Stimulated activated CD8-positive, alpha-beta memory T cell treated with anti-CD3 and anti-CD28 coated beads, Interleukin-15, amount 100 ng/mL, for 48 hours (primary cell): ENCODE measurements around the gene CHCHD1.
"Not testable (repeated sequence)": the region's sequence is repeated elsewhere in the genome, so short reads cannot be mapped to it uniquely, and the experiment has no call there.

Experiments used
- DNase-seq, 2 donors: peaks; one replicate each; pipeline ENCODE4 v3.0.0-alpha.2; 2020; ENCODE audit warnings: low read depth in 2 of 2

Gene CHCHD1

DNA sequence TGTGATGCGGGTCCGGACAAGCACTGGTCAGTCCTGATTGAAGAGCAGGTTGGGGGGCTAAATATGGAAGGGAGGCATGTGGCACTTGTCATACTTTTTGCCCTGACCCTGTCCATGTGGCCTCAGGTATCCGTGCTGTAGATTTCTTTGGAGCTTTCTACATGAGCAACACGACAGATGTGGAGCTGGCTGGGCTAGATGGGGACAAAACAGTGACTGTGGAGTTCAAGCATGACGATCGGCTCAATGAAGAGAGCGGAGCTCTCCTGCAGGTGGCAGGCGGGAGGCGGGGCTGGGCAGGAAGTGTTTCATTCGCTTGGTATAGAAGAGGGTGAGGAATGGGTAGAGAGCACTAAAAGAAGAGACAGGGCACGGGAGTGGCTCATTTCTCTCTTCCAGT, 13.0 kb upstream of the CHCHD1 start:
- peak in 1 of 2 donors; percentile 18 for DNase-seq

- DNase-seq, result no peak
Observed at GRCh38 chr10:73769396-73769795, 12.5 kb upstream of the CHCHD1 start.

DNA sequence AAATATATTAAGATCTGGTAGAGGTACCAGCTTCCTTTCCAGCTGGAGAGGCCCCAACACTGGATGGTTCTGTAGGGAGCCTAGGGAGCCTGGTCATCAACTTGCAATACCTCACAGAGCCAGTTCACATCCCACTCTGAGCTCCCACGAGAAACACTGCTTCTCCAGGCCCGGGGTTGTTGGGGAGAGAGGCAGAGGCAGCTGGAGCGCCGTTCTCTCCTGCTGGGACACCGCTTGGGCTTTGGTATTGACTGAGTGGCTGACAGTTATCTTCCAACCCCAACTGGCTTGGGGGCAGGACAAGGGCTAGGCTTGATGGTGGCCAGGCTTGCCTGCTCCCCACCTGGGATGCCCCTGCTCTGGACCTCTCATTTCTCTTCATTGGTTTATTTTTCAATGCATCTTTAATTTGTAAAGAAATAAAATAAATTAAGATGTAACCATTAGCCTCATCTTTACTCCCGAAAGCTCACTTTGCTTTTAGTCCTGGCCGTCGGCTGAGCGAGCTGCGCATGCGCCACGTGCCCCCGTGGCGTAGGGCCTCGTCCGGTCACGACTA, 10.0 kb upstream of the CHCHD1 start:
- DNase-seq, result peak in 1 of 2 donors; percentile 72

DNA sequence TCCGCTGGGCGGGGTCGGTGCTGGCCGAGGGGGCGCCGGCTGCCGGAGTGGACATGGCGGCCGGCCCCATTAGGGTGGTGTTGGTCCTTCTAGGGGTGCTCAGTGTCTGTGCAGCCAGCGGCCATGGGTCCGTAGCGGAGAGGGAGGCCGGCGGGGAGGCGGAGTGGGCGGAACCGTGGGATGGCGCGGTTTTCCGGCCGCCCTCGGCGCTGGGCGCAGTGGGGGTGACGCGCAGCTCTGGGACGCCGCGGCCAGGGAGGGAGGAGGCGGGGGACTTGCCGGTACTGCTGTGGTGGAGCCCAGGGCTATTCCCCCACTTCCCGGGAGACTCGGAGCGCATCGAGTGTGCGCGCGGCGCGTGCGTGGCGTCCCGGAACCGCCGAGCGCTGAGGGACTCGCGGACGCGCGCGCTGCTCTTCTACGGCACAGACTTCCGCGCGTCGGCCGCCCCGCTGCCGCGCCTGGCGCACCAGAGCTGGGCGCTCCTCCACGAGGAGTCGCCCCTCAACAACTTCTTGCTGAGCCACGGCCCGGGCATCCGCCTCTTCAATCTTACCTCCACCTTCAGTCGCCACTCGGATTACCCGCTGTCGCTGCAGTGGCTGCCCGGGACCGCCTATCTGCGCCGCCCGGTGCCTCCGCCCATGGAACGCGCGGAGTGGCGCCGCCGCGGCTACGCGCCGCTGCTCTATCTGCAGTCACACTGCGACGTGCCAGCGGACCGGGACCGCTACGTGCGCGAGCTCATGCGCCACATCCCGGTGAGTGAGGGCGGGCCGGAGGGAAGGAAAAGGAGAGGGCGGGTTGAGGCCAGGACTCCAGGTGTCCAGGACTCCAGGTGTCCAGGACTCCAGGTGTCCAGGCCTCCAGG, 9.3 kb upstream of the CHCHD1 start:
- DNase-seq, result peak; percentile 75 to 79

DNA sequence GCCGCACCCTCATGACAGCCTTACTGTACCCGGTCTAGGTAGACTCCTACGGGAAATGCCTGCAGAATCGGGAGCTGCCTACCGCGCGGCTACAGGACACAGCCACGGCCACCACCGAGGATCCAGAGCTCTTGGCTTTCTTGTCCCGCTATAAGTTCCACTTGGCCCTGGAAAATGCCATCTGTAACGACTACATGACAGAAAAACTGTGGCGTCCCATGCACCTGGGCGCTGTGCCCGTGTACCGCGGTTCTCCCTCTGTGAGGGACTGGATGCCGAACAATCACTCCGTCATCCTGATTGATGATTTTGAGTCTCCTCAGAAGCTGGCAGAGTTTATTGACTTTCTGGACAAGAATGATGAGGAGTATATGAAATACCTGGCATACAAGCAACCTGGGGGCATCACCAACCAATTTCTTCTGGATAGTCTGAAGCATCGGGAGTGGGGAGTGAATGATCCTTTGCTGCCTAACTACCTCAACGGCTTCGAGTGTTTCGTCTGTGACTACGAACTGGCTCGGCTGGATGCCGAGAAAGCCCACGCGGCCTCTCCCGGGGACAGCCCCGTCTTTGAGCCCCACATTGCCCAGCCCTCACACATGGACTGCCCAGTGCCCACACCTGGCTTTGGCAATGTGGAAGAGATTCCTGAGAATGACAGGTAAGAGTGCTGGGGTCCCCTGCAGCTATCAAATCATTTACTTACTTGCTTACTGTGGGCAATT, 8.5 kb upstream of the CHCHD1 start:
- no peak for DNase-seq

DNA sequence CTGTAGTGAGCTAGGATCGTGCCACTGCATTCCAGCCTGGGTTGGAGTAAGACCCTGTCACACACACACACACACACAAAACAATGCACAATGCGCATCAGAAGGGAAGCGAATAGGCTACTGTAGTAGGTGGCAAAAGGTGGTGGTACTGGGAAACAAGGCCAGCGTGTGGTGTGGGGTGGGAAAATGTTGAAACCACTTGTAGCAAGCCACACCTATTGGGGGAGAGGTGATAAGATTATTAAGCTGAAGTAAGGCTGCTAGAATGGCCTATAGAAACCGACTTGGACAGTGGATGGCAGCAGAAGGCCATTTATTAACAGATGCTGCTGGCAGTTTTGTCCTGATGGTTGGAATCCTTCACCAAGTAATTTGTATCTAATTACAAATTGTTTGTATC, 7.2 kb upstream of the CHCHD1 start:
- DNase-seq, result no peak

GRCh38 chr10:73779018-73779417, 2.8 kb upstream of the CHCHD1 start:
- DNase-seq, result no peak

- no peak for DNase-seq
Observed at GRCh38 chr10:73779539-73780197, 2.2 kb upstream of the CHCHD1 start.

DNA sequence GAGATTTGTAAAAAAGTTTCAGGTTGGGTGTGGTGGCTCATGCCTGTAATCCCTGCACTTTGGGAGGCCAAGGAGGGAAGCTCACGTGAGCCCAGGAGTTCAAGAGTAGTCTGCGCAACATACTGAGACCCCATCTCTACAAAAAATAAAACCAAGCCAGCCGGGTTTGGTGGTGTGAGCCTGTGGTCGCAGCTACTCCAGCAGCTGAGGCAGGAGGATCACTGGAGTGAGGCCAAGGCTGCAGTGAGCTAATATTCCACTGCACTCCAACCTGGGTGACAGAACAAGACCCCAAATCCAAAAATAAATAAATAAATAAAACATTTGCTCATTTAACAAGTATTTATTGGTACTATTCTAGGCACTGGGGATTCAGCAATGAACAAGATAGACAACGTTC, 1.5 kb upstream of the CHCHD1 start:
- DNase-seq, result no peak

- DNase-seq, result no peak
Observed at GRCh38 chr10:73780966-73781365, 882 bp upstream of the CHCHD1 start.

DNA sequence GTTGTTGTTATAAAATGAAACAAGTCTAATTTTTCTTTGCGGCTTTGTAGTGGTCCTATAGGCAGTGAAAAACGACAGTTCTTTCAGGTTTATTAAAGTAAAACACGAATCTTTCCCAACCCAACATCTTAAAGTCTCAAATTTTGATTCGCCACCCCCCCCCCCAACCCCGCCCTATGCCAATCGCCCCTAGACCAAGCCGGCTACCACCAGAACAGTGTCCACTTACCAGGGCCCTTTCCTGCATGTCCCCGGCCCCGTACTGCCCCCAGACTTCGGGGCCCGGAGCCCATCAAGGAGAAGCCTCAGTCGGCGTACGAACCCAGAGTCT, 335 bp upstream of the CHCHD1 start:
- DNase-seq, result no peak

- no peak for DNase-seq
Observed at GRCh38 chr10:73782749-73783085, 869 bp downstream of the CHCHD1 start.

DNA sequence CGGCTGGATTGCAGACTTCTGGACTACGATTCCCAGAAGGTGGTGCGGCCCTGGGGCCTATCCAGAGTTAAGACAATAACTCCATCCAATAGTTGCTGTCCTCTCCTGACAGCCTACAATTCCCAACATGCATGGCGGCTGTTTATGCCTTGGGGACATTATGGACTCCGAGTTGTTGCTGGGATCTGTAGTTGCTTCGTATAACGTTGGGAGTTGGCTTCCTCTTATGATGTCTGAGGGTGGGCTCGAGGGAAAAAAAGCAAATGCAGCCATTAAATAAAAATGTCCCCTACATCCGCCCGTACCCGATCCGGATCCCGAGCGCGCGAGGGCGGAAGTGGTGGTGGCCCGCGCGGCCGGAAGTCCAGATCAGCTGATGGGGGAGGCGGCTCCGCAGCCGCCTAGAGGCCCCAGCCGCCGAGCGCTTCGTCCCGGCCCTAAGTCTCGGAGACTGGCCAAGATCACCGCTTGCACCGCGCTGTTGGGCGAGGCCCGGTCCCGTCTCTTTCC, 3.4 kb downstream of the CHCHD1 start, which contains the start of gene ZSWIM8:
Gene ZSWIM8 (plus strand): TSS at position 396 of the 510 bp plus-strand sequence. CDS start 273 bp downstream, outside the sequence.
- peak; percentile 74 to 77 for DNase-seq

GRCh38 chr10:73785721-73786511, 4.1 kb downstream of the CHCHD1 start:
- DNase-seq, result no peak

GRCh38 chr10:73786512-73786885, 4.7 kb downstream of the CHCHD1 start:
- no peak for DNase-seq

GRCh38 chr10:73787031-73787800, 5.4 kb downstream of the CHCHD1 start:
- DNase-seq, result not testable (repeated sequence)

GRCh38 chr10:73788864-73789658, 7.2 kb downstream of the CHCHD1 start:
- no peak for DNase-seq

GRCh38 chr10:73789659-73790055, 7.8 kb downstream of the CHCHD1 start:
- no peak for DNase-seq

DNA sequence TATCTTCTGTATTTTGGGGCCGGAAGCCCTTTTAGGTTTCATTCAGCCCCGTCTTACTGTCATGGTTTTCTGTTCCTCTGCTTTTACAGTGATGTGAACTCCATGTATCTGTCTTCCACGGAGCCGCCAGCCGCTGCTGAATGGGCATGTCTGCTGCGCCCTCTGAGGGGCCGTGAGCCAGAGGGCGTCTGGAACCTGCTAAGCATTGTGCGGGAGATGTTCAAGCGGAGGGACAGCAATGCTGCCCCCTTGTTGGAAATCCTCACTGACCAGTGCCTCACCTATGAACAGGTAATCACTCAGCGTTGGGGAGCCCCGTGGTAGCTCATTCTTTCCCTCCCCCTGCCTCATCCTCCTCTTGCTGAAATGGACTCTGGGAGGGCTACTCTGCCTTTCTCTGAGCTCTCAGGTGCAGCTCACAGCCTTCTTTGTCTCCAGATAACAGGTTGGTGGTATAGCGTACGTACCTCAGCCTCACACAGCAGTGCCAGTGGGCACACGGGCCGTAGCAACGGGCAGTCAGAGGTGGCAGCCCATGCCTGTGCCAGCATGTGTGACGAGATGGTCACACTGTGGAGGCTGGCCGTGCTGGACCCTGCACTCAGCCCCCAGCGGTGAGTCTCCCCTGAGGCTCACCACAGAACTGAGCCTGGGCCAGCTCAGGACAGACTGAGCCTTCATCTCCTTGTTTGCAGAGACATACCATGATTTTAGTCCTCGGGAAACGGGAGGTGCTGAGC, 9.2 kb downstream of the CHCHD1 start:
- DNase-seq, result no peak
